GM23248 (cell line): Measurements from ENCODE around the gene CREBBP. TPM values are rescaled to one million over a fixed set of nuclear protein-coding genes. Genes with fewer than 3 reads are reported as not detected.

Source experiments
- DNase-seq: peaks from one replicate; pipeline ENCODE4 v3.0.0-alpha.2; 2015
- H2AFZ ChIP-seq: fragments of 200-600 bp; sonication (generic); 2 replicates; pipeline ENCODE4 v1.6.1; 2016; ENCODE audit warnings: antibody characterized with exemption
- H3F3A ChIP-seq: fragments of 200-600 bp; sonication (generic); 2 replicates; pipeline ENCODE4 v1.6.1; 2016; ENCODE audit warnings: mild to moderate bottlenecking, antibody characterized with exemption, mixed run types; ENCODE audit not compliant: insufficient read depth
- H3K27ac ChIP-seq: fragments of 200-600 bp; sonication (generic); 2 replicates; pipeline ENCODE4 v1.5.1; 2016; ENCODE audit warnings: mild to moderate bottlenecking
- H3K27me3 ChIP-seq: fragments of 200-600 bp; sonication (generic); replicated peaks from 2 replicates; pipeline ENCODE4 v1.6.1; 2016; ENCODE audit warnings: mild to moderate bottlenecking; ENCODE audit not compliant: insufficient read depth
- H3K36me3 ChIP-seq: fragments of 200-600 bp; sonication (generic); 2 replicates; pipeline ENCODE4 v1.6.1; 2016; ENCODE audit warnings: low read depth, mild to moderate bottlenecking
- H3K4me1 ChIP-seq: fragments of 200-600 bp; sonication (generic); 2 replicates; pipeline ENCODE4 v1.6.1; 2016; ENCODE audit warnings: mild to moderate bottlenecking; ENCODE audit not compliant: insufficient read depth
- H3K4me2 ChIP-seq: fragments of 200-600 bp; sonication (generic); one replicate; pipeline ENCODE4 v1.6.1; 2016; ENCODE audit warnings: mild to moderate bottlenecking; ENCODE audit not compliant: unreplicated experiment
- H3K4me3 ChIP-seq: fragments of 200-600 bp; sonication (generic); 2 replicates; pipeline ENCODE4 v1.5.1; 2016; ENCODE audit warnings: mild to moderate bottlenecking
- H3K79me2 ChIP-seq: fragments of 200-600 bp; sonication (generic); 2 replicates; pipeline ENCODE4 v1.6.1; 2016; ENCODE audit warnings: mild to moderate bottlenecking; ENCODE audit not compliant: insufficient read depth
- H3K9ac ChIP-seq: fragments of 200-600 bp; sonication (generic); 2 replicates; pipeline ENCODE4 v1.6.1; 2016; ENCODE audit warnings: mild to moderate bottlenecking
- H3K9me2 ChIP-seq: fragments of 200-600 bp; sonication (generic); 2 replicates; pipeline ENCODE4 v1.6.1; 2016; ENCODE audit warnings: mixed run types, mild to moderate bottlenecking, moderate library complexity; ENCODE audit not compliant: insufficient read depth
- H3K9me3 ChIP-seq: fragments of 200-600 bp; sonication (generic); one replicate; pipeline ENCODE4 v1.6.1; 2017; ENCODE audit warnings: low read depth
- H4K20me1 ChIP-seq: fragments of 200-600 bp; sonication (generic); 2 replicates; pipeline ENCODE4 v1.6.0; 2016; ENCODE audit not compliant: insufficient read depth
- EZH2 ChIP-seq: fragments of 200-600 bp; sonication (generic); IDR thresholded peaks from 2 replicates; pipeline ENCODE4 v1.6.1; 2018; ENCODE audit warnings: antibody characterized with exemption, mild to moderate bottlenecking; ENCODE audit not compliant: insufficient read depth, poor library complexity, severe bottlenecking
- EZH2phosphoT487 ChIP-seq: fragments of 200-600 bp; sonication (generic); IDR thresholded peaks from 2 replicates; pipeline ENCODE4 v1.6.1; 2018; ENCODE audit warnings: antibody characterized with exemption, moderate library complexity, mild to moderate bottlenecking, low read depth; ENCODE audit not compliant: insufficient read depth
- WGBS, 2 experiments: methylation state at CpG; one replicate each; pipeline ENCODE4 v1.1.6; 2015 to 2017; ENCODE audit warnings: low lambda C conversion rate in 2 of 2, low coverage in 1 of 2; ENCODE audit errors: missing lambda C conversion rate in 2 of 2; 5-methylcytosine and 5-hydroxymethylcytosine counted together
- in situ Hi-C: fragments of 300-500 bp; cut with MboI; formaldehyde crosslinking; loops from 2 replicates; pipeline ENCODE4 v1.15.0; 2020
- polyA plus RNA-seq: library from polyadenylated mRNA; unstranded; fragments of >200 nt; fragmentation: Nextera tagmentation; extraction: Ambion mirVana; gene quantifications from 2 replicates; pipeline ENCODE4 v1.2.1, GENCODE V29; 2016
- total RNA-seq: library from RNA; depleted of rRNA; stranded (reverse); fragments of >200 nt; shearing (Covaris generic); gene quantifications from 2 replicates; pipeline ENCODE4 v1.2.3, GENCODE V29; 2014

CREBBP gene
- total and polyA plus RNA-seq, 2 experiments from 2014 or later, result 11.7 to 11.9 TPM

- H3F3A ChIP-seq, result 0 out of 2 replicates have a peak, but pooled peaks cover 4% of the 10 kb centered on the region
- peaks cover 7% of the 10 kb centered on the region; the same call in 1 of the 2 replicates for H3K36me3 ChIP-seq
- H3K9ac ChIP-seq, result no peak overlapping the region
- 88 to 89% methylated on average over 36 to 48 of the region's 49 CpGs for WGBS, 2 experiments
- H3K4me1 ChIP-seq, result no peaks in the 10 kb centered on the region
- no peak overlapping the region for H3K4me3 ChIP-seq
- DNase-seq, result no peak
- no peaks in the 10 kb centered on the region for H3K9me3 ChIP-seq
- H4K20me1 ChIP-seq, result no peaks in the 10 kb centered on the region
- TF ChIP-seq EZH2phosphoT487 (no peak), EZH2 (no peak)
- H3K4me2 ChIP-seq, result no peak overlapping the region
- no peaks in the 10 kb centered on the region for H3K27me3 ChIP-seq
- in situ Hi-C loops, result no loop called here
- no peak overlapping the region for H2AFZ ChIP-seq
- no peaks in the 10 kb centered on the region for H3K9me2 ChIP-seq
- H3K79me2 ChIP-seq, result no peaks in the 10 kb centered on the region
- no peak overlapping the region for H3K27ac ChIP-seq
Measured at GRCh38 chr16:3729161-3730112, 151.1 kb downstream of the CREBBP start.

DNA sequence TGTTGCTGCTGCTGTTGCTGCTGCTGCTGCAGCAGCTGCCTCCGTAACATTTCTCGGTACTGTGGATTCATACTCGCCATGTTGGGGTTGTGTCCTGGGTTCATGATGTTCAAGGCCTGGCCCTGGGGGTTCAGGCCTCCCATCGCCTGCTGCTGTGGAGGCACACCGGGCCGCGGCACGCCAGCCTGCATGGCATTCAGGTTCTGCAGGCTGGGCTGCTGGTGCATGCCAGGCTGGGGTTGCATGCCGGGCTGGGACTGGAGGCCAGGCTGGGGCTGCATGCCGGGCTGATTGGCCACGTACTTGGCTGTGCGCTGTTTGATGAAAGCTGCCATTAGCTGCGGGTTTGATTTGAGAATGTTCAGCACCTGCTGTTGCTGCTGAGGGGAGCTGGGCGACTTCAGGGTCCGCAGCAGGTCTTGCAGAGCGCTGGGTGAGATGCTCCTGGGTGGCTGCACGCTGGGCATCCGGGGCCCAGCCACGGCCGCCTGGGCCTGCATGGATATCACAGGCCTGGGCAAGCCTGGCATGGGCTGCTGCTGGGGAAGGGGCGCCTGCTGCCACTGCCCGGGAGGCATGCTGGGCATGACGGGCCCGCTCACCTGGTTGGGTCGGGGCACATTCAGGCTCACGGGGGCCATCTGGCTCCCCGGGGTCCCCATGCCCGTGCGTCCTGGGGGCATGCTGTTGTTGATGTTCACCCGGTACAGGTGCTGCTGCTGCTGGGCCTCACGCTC is 151.9 kb downstream of the CREBBP start:
- Histone ChIP-seq H3K79me2 (no peaks in the 10 kb centered on the region), H3K9ac (no peak overlapping the region), H3K9me3 (no peaks in the 10 kb centered on the region), H3K4me1 (no peaks in the 10 kb centered on the region), H3K4me2 (no peak overlapping the region), H3K36me3 (peaks cover 7% of the 10 kb centered on the region; the same call in 1 of the 2 replicates), H3K27me3 (no peaks in the 10 kb centered on the region), H3K4me3 (no peak overlapping the region), H3K9me2 (no peaks in the 10 kb centered on the region), H2AFZ (no peak overlapping the region), H4K20me1 (no peaks in the 10 kb centered on the region), H3K27ac (no peak overlapping the region), H3F3A (0 out of 2 replicates have a peak, but pooled peaks cover 4% of the 10 kb centered on the region)
- TF ChIP-seq EZH2, result no peak
- in situ Hi-C loops, result no loop called here
- 98 to 99% methylated on average over 28 to 29 of the region's 31 CpGs for WGBS, 2 experiments
- no peak for DNase-seq

GRCh38 chr16:3727806-3728381 is 152.6 kb downstream of the CREBBP start:
- Histone ChIP-seq H3K79me2 (no peaks in the 10 kb centered on the region), H4K20me1 (no peaks in the 10 kb centered on the region), H3K27me3 (no peaks in the 10 kb centered on the region), H3K36me3 (peaks cover 7% of the 10 kb centered on the region; the same call in 1 of the 2 replicates), H3K9ac (no peak overlapping the region), H3K4me1 (no peaks in the 10 kb centered on the region), H3K4me2 (no peak overlapping the region), H2AFZ (no peak overlapping the region), H3K9me2 (no peaks in the 10 kb centered on the region), H3K4me3 (no peak overlapping the region), H3K27ac (no peak overlapping the region), H3F3A (0 out of 2 replicates have a peak, but pooled peaks cover 4% of the 10 kb centered on the region), H3K9me3 (no peaks in the 10 kb centered on the region)
- WGBS, 2 experiments, result 89 to 93% methylated on average over 20 to 21 of the region's 21 CpGs
- TF ChIP-seq EZH2 (no peak), EZH2phosphoT487 (no peak)
- in situ Hi-C loops, result no loop called here
- no peak for DNase-seq

DNA sequence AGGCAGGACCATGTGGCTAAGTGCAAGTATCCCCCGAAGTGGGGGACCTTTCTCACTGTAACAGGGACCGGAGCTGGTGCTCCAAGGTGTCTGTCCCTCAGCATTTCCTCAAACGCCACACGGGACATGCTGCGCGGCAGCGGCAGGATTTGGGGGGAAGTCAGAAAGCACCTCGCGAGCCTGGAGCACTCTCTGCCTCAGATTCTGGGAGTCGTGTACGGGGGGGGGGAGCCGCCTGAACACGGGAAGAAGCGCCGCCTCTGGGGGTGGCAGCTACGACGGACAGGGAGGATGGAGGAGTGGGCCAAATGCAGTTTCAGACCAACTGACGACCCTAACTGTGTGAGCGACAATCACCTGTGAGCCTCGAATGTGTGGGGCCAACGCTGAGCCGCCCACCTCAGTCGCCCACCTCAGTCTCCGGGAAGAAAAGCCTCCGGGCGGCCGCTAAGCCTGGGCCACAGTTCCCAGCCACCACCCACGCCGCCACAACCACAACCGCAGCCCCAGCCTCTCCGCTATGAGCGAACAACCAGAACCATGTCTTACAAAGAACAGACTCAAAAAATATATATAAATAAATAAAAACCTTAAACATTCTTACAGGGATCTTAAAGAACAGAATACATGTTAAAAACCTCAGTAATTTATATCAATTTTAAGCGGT is 154.4 kb downstream of the CREBBP start:
- no peak for DNase-seq
- Histone ChIP-seq H3K9ac (no peak overlapping the region), H3K4me1 (no peaks in the 10 kb centered on the region), H3F3A (0 out of 2 replicates have a peak, but pooled peaks cover 4% of the 10 kb centered on the region), H3K4me3 (no peak overlapping the region), H3K4me2 (no peak overlapping the region), H3K9me3 (no peaks in the 10 kb centered on the region), H4K20me1 (no peaks in the 10 kb centered on the region), H2AFZ (no peak overlapping the region), H3K79me2 (no peaks in the 10 kb centered on the region), H3K27me3 (no peaks in the 10 kb centered on the region), H3K27ac (no peak overlapping the region), H3K36me3 (peaks cover 7% of the 10 kb centered on the region; the same call in 1 of the 2 replicates), H3K9me2 (no peaks in the 10 kb centered on the region)
- TF ChIP-seq EZH2, result no peak
- TF ChIP-seq EZH2phosphoT487, result no peak
- WGBS, 2 experiments, result 92% methylated on average over 24 to 33 of the region's 33 CpGs
- in situ Hi-C loops, result no loop called here
